ENCODE measurements around the gene GPR82. TPM values are rescaled to one million over a fixed set of nuclear protein-coding genes. Genes with fewer than 3 reads are reported as not detected.

GPR82 gene
- total and polyA plus RNA-seq, 2 donors (not counting 1 experiment from before 2014, with no cell fraction given) = not detected

GRCh38 chrX:41779030-41779564 lies 55.1 kb downstream of the GPR82 start:
- Histone ChIP-seq H2AFZ (ENCODE audit: insufficient read depth, low read depth, low read length, poor library complexity, severe bottlenecking) (no peak overlapping the region), H3K27ac (ENCODE audit: low read length in 2 of 2) (no peak overlapping the region), H3K27me3 (replicated peaks in 1 of 4; ENCODE audit: control extremely low read depth in 1 of 4, control insufficient read depth in 3 of 4, insufficient read depth in 4 of 4, low read length in 3 of 4) (no peaks in the 10 kb centered on the region), H3K9ac (ENCODE audit: low read length) (no peak overlapping the region), H3K4me1 (ENCODE audit: control insufficient read depth in 2 of 2, insufficient read depth in 2 of 2, low read length in 2 of 2) (peaks cover 0 to 3% of the 10 kb centered on the region in 2 donors), H3K36me3 (replicated peaks in 1 of 2; ENCODE audit: control extremely low read depth in 1 of 2, control insufficient read depth in 1 of 2, extremely low read depth in 1 of 2, insufficient read depth in 2 of 2, low read length in 1 of 2) (no peaks in the 10 kb centered on the region), H3K79me2 (ENCODE audit: control insufficient read depth, insufficient read depth, low read length) (no peaks in the 10 kb centered on the region), H4K20me1 (ENCODE audit: control insufficient read depth, insufficient read depth, low read length, poor library complexity, severe bottlenecking) (no peaks in the 10 kb centered on the region), H3K4me2 (replicated peaks; ENCODE audit: low read depth, low read length, poor library complexity, severe bottlenecking) (no peak overlapping the region), H3K9me3 (ENCODE audit: control extremely low read depth in 1 of 3, control insufficient read depth in 2 of 3, insufficient read depth in 1 of 3, low read length in 2 of 3) (no peaks in the 10 kb centered on the region), H3K4me3 (ENCODE audit: control extremely low read depth in 1 of 5, extremely low read depth in 1 of 5, insufficient read depth in 1 of 5, low read depth in 2 of 5, low read length in 4 of 5) (no peak overlapping the region)
- intact Hi-C loops (cut with micrococcal nuclease) = no loop called here
- H3K4me3 Mint-ChIP-seq = no peak overlapping the region
- WGBS (ENCODE audit: insufficient coverage) = no CpG with 5 or more reads among the region's 1 CpG
- H3K4me1 Mint-ChIP-seq = peaks cover 6% of the 10 kb centered on the region
- DNase-seq (no peak), ATAC-seq (ENCODE audit: low read depth) (no peak)
- POLR2A ChIA-PET = no interaction called here
- H3K27ac Mint-ChIP-seq = no peak overlapping the region
- no peaks in the 10 kb centered on the region for H3K9me3 Mint-ChIP-seq (ENCODE audit: insufficient read depth)
- TF ChIP-seq, protein P1, sequence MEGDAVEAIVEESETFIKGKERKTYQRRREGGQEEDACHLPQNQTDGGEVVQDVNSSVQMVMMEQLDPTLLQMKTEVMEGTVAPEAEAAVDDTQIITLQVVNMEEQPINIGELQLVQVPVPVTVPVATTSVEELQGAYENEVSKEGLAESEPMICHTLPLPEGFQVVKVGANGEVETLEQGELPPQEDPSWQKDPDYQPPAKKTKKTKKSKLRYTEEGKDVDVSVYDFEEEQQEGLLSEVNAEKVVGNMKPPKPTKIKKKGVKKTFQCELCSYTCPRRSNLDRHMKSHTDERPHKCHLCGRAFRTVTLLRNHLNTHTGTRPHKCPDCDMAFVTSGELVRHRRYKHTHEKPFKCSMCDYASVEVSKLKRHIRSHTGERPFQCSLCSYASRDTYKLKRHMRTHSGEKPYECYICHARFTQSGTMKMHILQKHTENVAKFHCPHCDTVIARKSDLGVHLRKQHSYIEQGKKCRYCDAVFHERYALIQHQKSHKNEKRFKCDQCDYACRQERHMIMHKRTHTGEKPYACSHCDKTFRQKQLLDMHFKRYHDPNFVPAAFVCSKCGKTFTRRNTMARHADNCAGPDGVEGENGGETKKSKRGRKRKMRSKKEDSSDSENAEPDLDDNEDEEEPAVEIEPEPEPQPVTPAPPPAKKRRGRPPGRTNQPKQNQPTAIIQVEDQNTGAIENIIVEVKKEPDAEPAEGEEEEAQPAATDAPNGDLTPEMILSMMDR (IDR thresholded peaks at IDR 0.05) = no peak
- no peak for TF ChIP-seq EZH2 (IDR thresholded peaks at IDR 0.05; ENCODE audit: borderline replicate concordance, insufficient read depth, low read depth, low read length, poor library complexity, severe bottlenecking)
- CTCF ChIA-PET = interaction anchor here (1.0 kb wide), 1 partner anchor 1779 kb away, joined by 3 read pairs; no protein-coding TSS in a partner anchor
- no peaks in the 10 kb centered on the region for H3K27me3 Mint-ChIP-seq

Small RNA genes lying within 50 kb of the gene (small RNA-seq; reads per million reads assigned to genes)
- gene RN7SL144P (ENCODE audit: insufficient read length, low read depth, low replicate concordance) = not detected

Other genes starting within 250 kb of the GPR82 start
- not detected in 2 replicates for gene GPR34, start 35.2 kb upstream of the GPR82 start, total RNA-seq
- 0.21 TPM in 1 of 2 replicates, not detected in the other for gene GPR34, start 35.2 kb upstream of the GPR82 start, polyA plus RNA-seq
- 50.4 and 60.4 TPM in 2 replicates for gene CASK, start 199.4 kb downstream of the GPR82 start, total RNA-seq
- gene CASK, start 199.4 kb downstream of the GPR82 start, polyA plus RNA-seq = 14.2 and 17.4 TPM in 2 replicates

Measured in B cell (primary cell).